ENCODE measurements around the gene ARHGAP9. TPM values are rescaled to one million over a fixed set of nuclear protein-coding genes. Genes with fewer than 3 reads are reported as not detected.
A peak's percentile ranks its signal among the peaks of the same experiment; 100 is the strongest.

The ARHGAP9 gene
- not detected in 2 replicates for total RNA-seq (2021)
- percentile 11 among the genes with signal in this experiment for Bru-seq, nascent RNA
- percentile 11 among the genes with signal in this experiment for BruChase-seq, experiment 1, labeled RNA remaining after a 2-hour chase
- percentile 9 among the genes with signal in this experiment for BruChase-seq, experiment 2, labeled RNA remaining after a 6-hour chase
- long read RNA-seq, partial matches to known transcripts, result 0 of 1 reads
- long read RNA-seq, other reads (novel, unspliced or antisense), result 1 of 1 reads

- no peak within 1 kb of the TSS for H2AFZ ChIP-seq
- POLR2A ChIA-PET (ENCODE audit: unreplicated experiment), result no interaction called here
These were observed at the start of gene ARHGAP9 for GRCh38 chr12:57479376-57480115. Gene ARHGAP9 (minus strand): TSS chr12:57479866. CDS start chr12:57479406, 460 bp downstream.

DNA sequence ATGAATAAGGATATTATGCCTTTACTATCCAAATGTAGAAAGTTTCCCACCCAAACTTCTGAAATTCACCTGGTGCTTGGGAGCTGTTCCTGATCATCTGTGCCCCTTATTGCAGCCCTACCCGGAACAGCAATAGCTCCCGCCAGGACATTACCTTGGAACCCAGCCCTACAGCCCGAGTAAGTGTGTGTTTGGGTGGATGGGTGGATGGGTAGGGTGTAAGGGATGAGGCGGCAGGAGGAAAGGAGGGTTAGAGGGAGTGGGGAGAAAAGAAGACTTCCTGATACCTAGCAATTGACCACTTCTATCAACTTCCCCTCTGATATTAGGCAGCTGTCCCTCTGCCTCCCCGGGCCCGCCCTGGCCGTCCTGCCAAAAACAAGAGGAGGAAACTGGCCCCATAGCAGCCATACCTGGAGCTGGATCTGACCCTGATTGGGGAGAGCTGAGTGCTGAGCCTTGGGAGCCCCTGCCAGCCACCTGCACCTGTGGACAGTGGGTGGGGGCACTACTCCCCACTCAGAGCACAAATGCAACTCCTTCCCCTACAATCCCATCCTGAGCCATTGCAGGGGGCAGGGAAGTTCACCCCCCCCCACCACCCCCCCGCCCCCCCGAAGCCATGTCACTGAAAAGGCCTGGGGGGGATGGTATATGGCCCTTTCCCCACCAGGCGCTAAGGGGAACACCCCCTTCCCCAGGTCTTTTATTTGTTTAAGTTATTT lies 49.3 kb upstream of the ARHGAP9 start:
- Histone ChIP-seq H3K9me2 (ENCODE audit: insufficient read depth) (no peaks in the 10 kb centered on the region), H3K4me3 (no peak overlapping the region), H4K20me1 (ENCODE audit: insufficient read depth) (peaks cover 5% of the 10 kb centered on the region; the same call in 1 of the 2 replicates), H3K4me2 (no peak overlapping the region), H2AFZ (no peak overlapping the region), H3K79me2 (ENCODE audit: low read depth) (peaks cover 16% of the 10 kb centered on the region), H3F3A (ENCODE audit: insufficient read depth, low read depth) (peaks cover 27% of the 10 kb centered on the region), H3K27me3 (ENCODE audit: insufficient read depth, low read depth) (no peaks in the 10 kb centered on the region), H3K27ac (no peak overlapping the region), H3K4me1 (replicated peaks; ENCODE audit: insufficient read depth) (peaks cover 6% of the 10 kb centered on the region; the same call in 1 of the 2 replicates), H3K9me3 (ENCODE audit: insufficient read depth, low read depth) (no peaks in the 10 kb centered on the region), H3K36me3 (ENCODE audit: low read depth) (peaks cover 23% of the 10 kb centered on the region)
- no peak for DNase-seq
- TF ChIP-seq EZH2 (IDR thresholded peaks at IDR 0.05; ENCODE audit: low read depth), result no peak
- TF ChIP-seq, protein P1, sequence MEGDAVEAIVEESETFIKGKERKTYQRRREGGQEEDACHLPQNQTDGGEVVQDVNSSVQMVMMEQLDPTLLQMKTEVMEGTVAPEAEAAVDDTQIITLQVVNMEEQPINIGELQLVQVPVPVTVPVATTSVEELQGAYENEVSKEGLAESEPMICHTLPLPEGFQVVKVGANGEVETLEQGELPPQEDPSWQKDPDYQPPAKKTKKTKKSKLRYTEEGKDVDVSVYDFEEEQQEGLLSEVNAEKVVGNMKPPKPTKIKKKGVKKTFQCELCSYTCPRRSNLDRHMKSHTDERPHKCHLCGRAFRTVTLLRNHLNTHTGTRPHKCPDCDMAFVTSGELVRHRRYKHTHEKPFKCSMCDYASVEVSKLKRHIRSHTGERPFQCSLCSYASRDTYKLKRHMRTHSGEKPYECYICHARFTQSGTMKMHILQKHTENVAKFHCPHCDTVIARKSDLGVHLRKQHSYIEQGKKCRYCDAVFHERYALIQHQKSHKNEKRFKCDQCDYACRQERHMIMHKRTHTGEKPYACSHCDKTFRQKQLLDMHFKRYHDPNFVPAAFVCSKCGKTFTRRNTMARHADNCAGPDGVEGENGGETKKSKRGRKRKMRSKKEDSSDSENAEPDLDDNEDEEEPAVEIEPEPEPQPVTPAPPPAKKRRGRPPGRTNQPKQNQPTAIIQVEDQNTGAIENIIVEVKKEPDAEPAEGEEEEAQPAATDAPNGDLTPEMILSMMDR (conservative IDR thresholded peaks at IDR 0.05), result no peak
- intact Hi-C loops (cut with micrococcal nuclease; ENCODE audit: unreplicated experiment), result no loop called here
- no TSS peak for BruUV-seq (replicated peaks)
- ChIA-PET CTCF (no interaction called here), POLR2A (ENCODE audit: unreplicated experiment) (interaction anchor here (0.6 kb wide), 1 partner anchor 87 kb away, joined by 5 read pairs; no protein-coding TSS in a partner anchor)

More at GRCh38 chr12:57479376-57480115, at the start of gene ARHGAP9:
- no peaks in the 10 kb centered on the region for H3K9me3 ChIP-seq (ENCODE audit: insufficient read depth, low read depth)
- H3K4me2 ChIP-seq, result no peak within 1 kb of the TSS
- intact Hi-C loops (cut with micrococcal nuclease; ENCODE audit: unreplicated experiment), result no loop called here
- no peaks in the 10 kb centered on the region for H4K20me1 ChIP-seq (ENCODE audit: insufficient read depth)
- no peak for DNase-seq
- no peaks in the 10 kb centered on the region for H3K79me2 ChIP-seq (ENCODE audit: low read depth)
- H3F3A ChIP-seq (ENCODE audit: insufficient read depth, low read depth), result peaks cover 6% of the 10 kb centered on the region; the same call in 1 of the 2 replicates
- no peaks in the 10 kb centered on the region for H3K36me3 ChIP-seq (ENCODE audit: low read depth)
- H3K4me3 ChIP-seq, result no peak within 1 kb of the TSS
- no peak within 1 kb of the TSS for H3K27ac ChIP-seq
- BruUV-seq (replicated peaks), result no TSS peak
- H3K4me1 ChIP-seq (replicated peaks; ENCODE audit: insufficient read depth), result no peaks in the 10 kb centered on the region
- no peaks in the 10 kb centered on the region for H3K9me2 ChIP-seq (ENCODE audit: insufficient read depth)
- H3K27me3 ChIP-seq (ENCODE audit: insufficient read depth, low read depth), result peaks cover 31% of the 10 kb centered on the region
- TF ChIP-seq, protein P1 (conservative IDR thresholded peaks at IDR 0.05), result no peak
- TF ChIP-seq EZH2 (IDR thresholded peaks at IDR 0.05; ENCODE audit: low read depth), result no peak
- CTCF ChIA-PET, result no interaction called here

GRCh38 chr12:57528176-57528575 lies 48.5 kb upstream of the ARHGAP9 start:
- peaks cover 19% of the 10 kb centered on the region for H3K36me3 ChIP-seq (ENCODE audit: low read depth)
- POLR2A ChIA-PET (ENCODE audit: unreplicated experiment), result interaction anchor here (0.8 kb wide), 1 partner anchor 12 kb away, joined by 12 read pairs; no protein-coding TSS in a partner anchor
- H3K27ac ChIP-seq, result no peak overlapping the region
- peaks cover 10% of the 10 kb centered on the region; the same call in 1 of the 2 replicates for H3K4me1 ChIP-seq (replicated peaks; ENCODE audit: insufficient read depth)
- intact Hi-C loops (cut with micrococcal nuclease; ENCODE audit: unreplicated experiment), result no loop called here
- H3F3A ChIP-seq (ENCODE audit: insufficient read depth, low read depth), result peaks cover 27% of the 10 kb centered on the region
- H3K27me3 ChIP-seq (ENCODE audit: insufficient read depth, low read depth), result no peaks in the 10 kb centered on the region
- H4K20me1 ChIP-seq (ENCODE audit: insufficient read depth), result peaks cover 13% of the 10 kb centered on the region; the same call in 1 of the 2 replicates
- BruUV-seq (replicated peaks), result no TSS peak
- DNase-seq, result no peak
- CTCF ChIA-PET, result interaction anchor here (0.6 kb wide), 1 partner anchor 55 kb away, joined by 6 read pairs; no protein-coding TSS in a partner anchor
- peaks cover 24% of the 10 kb centered on the region for H3K79me2 ChIP-seq (ENCODE audit: low read depth)
- no peak overlapping the region for H3K4me3 ChIP-seq
- no peak for TF ChIP-seq EZH2 (IDR thresholded peaks at IDR 0.05; ENCODE audit: low read depth)
- TF ChIP-seq, protein P1 (conservative IDR thresholded peaks at IDR 0.05), result no peak
- H3K9me2 ChIP-seq (ENCODE audit: insufficient read depth), result no peaks in the 10 kb centered on the region
- H3K4me2 ChIP-seq, result no peak overlapping the region
- H3K9me3 ChIP-seq (ENCODE audit: insufficient read depth, low read depth), result no peaks in the 10 kb centered on the region
- H2AFZ ChIP-seq, result no peak overlapping the region
